ENCODE measurements around the gene ZNF219.

GRCh38 chr14:21118933-21119332 is 20.5 kb upstream of the ZNF219 start:
- TF ChIP-seq CTCF (conservative IDR thresholded peaks at IDR 0.05; ENCODE audit: low read length): no peak
- TF ChIP-seq EZH2phosphoT487 (IDR thresholded peaks at IDR 0.05; ENCODE audit: borderline replicate concordance): no peak

All from Loucy (cell line).